Stimulated activated CD8-positive, alpha-beta memory T cell treated with anti-CD3 and anti-CD28 coated beads, Interleukin-15, amount 100 ng/mL, for 4 hours (primary cell): Measurements from ENCODE around the gene PCMT1.

Source experiments
- DNase-seq, 2 donors: peaks; one replicate each; pipeline ENCODE4 v3.0.0-alpha.2; 2020; ENCODE audit warnings: low read depth in 2 of 2

Gene PCMT1

DNA sequence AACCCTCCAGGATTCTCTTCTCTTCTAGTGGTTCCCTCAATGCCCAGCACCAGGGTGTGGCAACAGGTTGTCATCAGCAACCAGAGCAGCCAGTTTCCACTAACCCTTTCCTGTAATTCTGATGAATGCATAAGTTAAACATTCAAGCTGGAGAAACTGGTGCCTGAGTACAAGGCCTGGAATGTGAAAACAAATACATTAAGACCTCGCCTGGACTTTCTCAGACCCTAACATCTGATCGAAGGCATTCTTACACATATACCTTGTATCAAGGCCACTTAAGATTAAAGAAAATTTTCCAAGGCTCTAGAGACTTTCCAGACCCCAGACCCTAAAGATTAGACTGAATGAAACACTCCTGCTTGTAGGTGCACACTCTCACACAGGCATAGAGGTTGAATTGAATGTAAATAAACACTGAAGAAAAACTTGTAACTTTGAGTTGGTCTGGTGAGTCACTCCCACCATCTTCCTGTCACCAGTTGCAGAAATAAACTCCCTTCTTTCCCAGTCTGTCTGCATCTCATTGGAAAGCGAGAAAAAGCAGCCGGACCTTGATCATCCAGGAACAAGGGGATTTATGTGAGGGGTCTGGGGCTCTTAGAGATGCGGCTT lies 105.6 kb downstream of the PCMT1 start:
- DNase-seq, result no peak

DNA sequence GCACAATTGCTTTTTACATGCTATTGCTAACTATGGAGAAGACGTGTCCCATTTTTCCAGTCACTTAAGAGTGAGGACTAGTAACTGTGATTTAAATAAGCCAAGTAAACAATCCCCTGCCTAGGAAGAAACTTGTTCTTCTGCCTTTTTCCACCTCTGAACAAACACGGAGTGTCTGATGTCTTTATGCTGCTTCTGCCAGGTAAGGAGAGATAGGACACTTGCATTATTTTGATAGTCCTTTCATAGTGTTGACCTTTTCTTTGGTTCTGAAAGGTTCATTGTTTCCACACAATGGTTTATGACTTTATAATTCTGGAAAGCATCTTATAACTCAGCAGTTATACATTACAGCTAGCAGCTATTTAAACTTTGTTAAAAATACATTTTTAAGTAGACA lies 106.2 kb downstream of the PCMT1 start:
- DNase-seq, result no peak

DNA sequence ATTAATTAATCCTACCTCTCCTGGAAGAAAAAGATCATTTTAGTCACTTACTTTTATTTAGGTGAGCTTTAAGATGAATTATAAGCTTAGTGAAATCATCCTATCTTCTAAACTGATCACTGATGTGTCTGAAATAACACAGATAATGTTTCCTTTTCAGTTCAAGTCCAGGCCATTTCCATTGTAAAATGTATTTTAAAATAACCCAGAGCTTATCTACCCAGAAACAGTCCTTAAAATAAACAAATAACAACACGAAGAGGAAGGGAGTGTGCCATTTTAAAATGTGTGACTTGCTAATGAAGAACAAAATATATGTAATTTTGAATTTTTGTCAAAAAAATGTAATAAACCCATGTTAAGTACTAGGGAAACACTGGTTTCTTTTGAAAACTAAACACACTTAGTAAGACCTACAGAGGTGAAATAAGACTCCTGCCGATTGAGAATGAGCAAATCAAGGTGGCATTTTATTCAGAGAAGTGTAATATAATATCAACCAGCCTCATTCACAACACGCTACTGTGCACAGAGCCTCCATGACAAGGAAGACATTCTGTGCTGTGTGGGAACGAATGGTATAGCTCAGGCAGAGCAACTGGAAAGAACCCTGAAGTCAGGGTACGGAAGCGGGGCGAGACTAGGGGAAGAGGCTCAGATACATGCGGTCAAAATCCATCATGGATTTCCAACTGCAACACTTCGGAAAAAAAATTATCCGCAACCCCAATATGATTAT lies 106.9 kb downstream of the PCMT1 start:
- DNase-seq, result no peak

DNA sequence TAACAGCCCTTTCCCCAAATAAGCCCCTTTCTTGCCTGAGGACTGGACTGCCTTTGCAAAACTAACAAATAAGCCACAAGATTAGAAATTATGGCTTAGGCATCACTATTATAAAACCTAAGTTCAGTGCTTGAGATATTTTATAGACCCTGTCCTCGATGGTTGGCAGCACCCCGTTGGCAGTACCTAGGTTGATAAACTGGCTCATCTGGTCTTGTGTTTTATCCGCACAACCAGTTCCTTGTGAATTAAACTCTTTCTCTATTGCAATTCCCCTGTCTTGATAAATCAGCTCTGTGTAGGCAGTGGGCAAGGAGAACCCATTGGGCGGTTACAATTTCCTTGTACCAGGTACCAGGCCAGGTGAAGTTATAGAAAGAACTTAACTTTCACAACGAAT lies 108.0 kb downstream of the PCMT1 start:
- no peak for DNase-seq

DNA sequence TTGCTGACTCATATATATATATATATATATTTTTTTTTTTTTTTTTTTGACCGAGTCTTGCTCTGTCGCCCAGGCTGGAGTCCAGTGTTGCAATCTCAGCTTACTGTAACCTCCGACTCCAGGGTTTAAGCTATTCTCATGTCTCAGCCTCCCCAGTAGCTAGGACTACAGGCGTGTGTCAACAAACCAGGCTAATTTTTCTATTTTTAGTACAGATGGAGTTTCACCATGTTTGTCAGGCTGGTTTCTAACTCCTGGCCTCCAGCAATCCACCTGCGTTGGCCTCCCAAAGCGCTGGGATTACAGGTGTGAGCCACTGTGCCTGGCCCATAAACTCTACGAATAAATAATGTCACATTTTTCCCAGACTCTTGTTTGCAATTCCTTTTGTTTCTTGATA lies 109.8 kb downstream of the PCMT1 start:
- no peak for DNase-seq

DNA sequence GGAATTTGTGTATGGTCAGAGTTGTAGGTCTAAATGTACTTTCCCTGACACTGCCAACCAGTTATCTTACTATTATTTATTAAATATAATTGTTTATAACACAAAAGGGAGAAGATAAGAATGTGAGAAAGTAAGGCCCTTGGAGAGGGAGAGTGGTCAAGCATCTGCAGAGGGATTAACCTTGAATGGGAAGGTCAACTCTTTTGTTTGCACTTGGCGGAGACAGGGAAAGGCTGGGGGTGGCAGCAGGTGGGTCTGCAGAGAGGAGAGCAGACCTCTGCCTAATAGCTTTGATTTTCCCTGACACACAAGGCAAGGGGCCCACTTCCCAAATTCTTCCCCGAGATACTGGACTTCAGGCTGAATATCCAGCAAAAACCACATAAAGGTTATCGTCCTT lies 110.4 kb downstream of the PCMT1 start:
- DNase-seq, result no peak

DNA sequence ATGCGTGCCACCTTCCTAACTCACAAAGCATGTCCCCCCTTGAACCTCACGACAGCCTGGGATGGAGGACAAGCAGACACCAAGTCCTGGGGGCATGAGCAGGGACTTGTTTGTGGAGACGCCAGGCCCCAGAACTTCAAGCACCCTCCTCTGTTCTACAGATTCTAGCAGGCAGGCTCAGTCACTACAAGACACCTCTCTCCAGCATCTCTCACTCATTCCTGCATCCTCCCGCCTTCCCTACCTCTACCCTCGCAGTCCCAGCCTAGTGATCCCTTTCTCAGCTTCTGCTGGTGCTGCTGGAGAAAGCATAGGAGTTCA lies 110.9 kb downstream of the PCMT1 start:
- DNase-seq, result no peak
